ENCODE data around the gene EPHB2.

Gene EPHB2

GRCh38 chr1:22878626-22879025 is 168.0 kb downstream of the EPHB2 start:
- no peaks in the 10 kb centered on the region for H3K4me1 ChIP-seq (ENCODE audit: control insufficient read depth, insufficient read depth, low read length)
- H3K9me3 ChIP-seq (ENCODE audit: control insufficient read depth, insufficient read depth, low read length) = no peaks in the 10 kb centered on the region
- H3K4me3 ChIP-seq (ENCODE audit: low read depth, low read length) = no peak overlapping the region
- no peaks in the 10 kb centered on the region for H3K36me3 ChIP-seq (ENCODE audit: control insufficient read depth, insufficient read depth, low read length)
- H3K27me3 ChIP-seq (ENCODE audit: control insufficient read depth, insufficient read depth, low read length) = no peaks in the 10 kb centered on the region
- H3K9ac ChIP-seq (ENCODE audit: low read depth, low read length) = no peak overlapping the region

DNA sequence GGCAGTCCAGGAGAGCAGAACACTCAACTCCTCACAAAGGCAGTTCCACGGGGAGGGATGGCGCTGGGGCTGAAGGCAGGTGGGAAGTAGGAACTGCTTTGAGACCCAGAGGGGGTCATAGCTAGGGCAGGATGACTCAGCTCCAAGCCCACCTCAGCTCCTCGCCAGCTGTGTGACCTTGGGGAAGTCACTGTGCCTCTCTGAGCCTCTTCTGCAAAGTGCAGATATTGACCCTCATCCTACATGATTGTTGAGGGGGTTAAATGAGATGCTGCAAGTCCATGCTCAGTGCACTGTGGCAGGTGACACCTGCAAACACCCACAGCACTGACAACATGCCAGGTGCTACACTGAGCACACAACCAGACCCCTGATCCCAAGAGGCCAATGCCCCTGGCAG is 168.8 kb downstream of the EPHB2 start:
- no peaks in the 10 kb centered on the region for H3K36me3 ChIP-seq (ENCODE audit: control insufficient read depth, insufficient read depth, low read length)
- H3K4me3 ChIP-seq (ENCODE audit: low read depth, low read length) = no peak overlapping the region
- no peaks in the 10 kb centered on the region for H3K27me3 ChIP-seq (ENCODE audit: control insufficient read depth, insufficient read depth, low read length)

GRCh38 chr1:22880174-22880601 is 169.5 kb downstream of the EPHB2 start:
- Histone ChIP-seq H3K9ac (ENCODE audit: low read depth, low read length) (no peak overlapping the region), H3K9me3 (ENCODE audit: control insufficient read depth, insufficient read depth, low read length) (no peaks in the 10 kb centered on the region), H3K4me3 (ENCODE audit: low read depth, low read length) (no peak overlapping the region), H3K36me3 (ENCODE audit: control insufficient read depth, insufficient read depth, low read length) (no peaks in the 10 kb centered on the region), H3K4me1 (ENCODE audit: control insufficient read depth, insufficient read depth, low read length) (no peaks in the 10 kb centered on the region), H3K27me3 (ENCODE audit: control insufficient read depth, insufficient read depth, low read length) (no peaks in the 10 kb centered on the region)

More for the DNA sequence above, 168.8 kb downstream of the EPHB2 start:
- H3K4me1 ChIP-seq (ENCODE audit: control insufficient read depth, insufficient read depth, low read length) = no peaks in the 10 kb centered on the region
- no peaks in the 10 kb centered on the region for H3K9me3 ChIP-seq (ENCODE audit: control insufficient read depth, insufficient read depth, low read length)
- H3K9ac ChIP-seq (ENCODE audit: low read depth, low read length) = no peak overlapping the region

DNA sequence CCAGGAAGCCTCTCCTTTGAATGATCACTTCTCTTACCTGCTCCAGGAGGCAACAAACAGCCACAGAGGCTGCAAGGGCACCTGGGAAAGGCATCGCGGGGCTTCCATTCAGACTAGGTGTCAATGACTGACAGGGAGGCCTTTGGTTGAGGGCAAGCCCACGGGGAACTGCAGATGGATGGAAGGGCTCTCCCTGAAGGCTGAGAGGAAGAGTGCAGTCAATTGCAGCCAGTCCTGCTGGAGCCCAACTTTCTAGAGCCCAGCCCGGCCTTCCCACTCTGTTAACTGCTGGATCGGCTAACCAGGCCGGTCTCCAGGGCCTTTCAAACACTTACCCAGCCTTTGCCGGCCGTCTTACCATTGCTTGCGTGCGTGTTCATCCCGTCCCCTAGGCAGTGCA is 172.8 kb downstream of the EPHB2 start:
- no peaks in the 10 kb centered on the region for H3K27me3 ChIP-seq (ENCODE audit: control insufficient read depth, insufficient read depth, low read length)
- no peaks in the 10 kb centered on the region for H3K4me1 ChIP-seq (ENCODE audit: control insufficient read depth, insufficient read depth, low read length)
- H3K36me3 ChIP-seq (ENCODE audit: control insufficient read depth, insufficient read depth, low read length) = no peaks in the 10 kb centered on the region
- no peak overlapping the region for H3K4me3 ChIP-seq (ENCODE audit: low read depth, low read length)
- no peak overlapping the region for H3K9ac ChIP-seq (ENCODE audit: low read depth, low read length)
- no peaks in the 10 kb centered on the region for H3K9me3 ChIP-seq (ENCODE audit: control insufficient read depth, insufficient read depth, low read length)

DNA sequence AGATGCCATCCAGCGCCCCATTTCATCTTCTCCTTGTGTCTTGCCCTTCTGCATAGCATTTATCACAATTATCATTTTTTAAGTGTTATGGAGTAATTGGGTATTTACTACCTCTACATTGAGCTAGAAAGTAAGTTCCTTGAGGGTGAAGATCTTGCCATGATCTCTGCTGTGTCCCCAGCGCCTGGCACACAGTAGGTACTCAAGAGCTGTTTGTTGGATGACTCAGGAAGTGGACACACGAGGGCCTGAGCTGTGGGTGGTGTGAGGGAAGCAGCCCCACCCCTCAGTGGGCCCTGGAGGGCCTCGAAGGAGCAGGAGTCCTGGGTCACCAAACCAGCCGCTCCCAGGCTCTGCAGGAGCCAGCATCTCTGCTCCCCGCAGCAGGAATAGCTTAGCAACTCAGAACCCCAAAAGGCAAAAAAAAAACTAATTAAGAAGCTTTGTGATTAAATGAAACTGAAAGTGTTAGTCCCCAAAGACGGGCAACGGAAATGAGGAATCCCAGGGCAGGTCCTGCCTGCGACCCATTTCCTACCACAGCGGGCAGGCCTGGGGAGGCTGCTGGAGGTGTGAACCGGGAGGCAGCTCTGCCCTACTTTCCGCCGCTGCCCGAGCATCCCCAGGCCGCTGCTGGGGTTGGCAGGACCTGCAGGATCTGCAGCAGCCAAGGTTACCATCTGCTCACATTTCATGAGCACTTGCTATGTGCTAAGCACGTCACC is 174.3 kb downstream of the EPHB2 start:
- H3K9ac ChIP-seq (ENCODE audit: low read depth, low read length) = no peak overlapping the region
- H3K27me3 ChIP-seq (ENCODE audit: control insufficient read depth, insufficient read depth, low read length) = no peaks in the 10 kb centered on the region
- no peaks in the 10 kb centered on the region for H3K36me3 ChIP-seq (ENCODE audit: control insufficient read depth, insufficient read depth, low read length)
- no peak overlapping the region for H3K4me3 ChIP-seq (ENCODE audit: low read depth, low read length)
- no peaks in the 10 kb centered on the region for H3K9me3 ChIP-seq (ENCODE audit: control insufficient read depth, insufficient read depth, low read length)
- no peaks in the 10 kb centered on the region for H3K4me1 ChIP-seq (ENCODE audit: control insufficient read depth, insufficient read depth, low read length)

DNA sequence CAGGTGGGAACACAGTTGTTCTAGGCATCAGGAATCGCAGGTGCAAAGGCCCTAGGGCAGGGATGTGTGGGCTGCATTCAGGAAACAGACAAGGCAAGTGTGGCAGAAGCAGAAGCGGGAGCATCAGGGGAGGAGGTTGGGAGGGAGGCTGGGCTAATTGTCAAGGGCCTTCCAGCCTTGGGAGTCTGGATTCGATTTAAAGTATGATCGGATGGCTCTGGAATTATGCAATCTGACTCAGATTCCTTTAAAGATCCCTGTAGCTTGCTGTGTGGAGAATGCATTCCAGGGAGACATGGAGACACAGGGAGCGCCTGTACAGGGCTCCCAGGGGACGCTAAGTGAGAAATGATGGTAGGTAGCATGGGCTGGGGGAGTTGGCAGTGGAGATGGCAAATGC is 175.6 kb downstream of the EPHB2 start:
- H3K36me3 ChIP-seq (ENCODE audit: control insufficient read depth, insufficient read depth, low read length) = no peaks in the 10 kb centered on the region
- H3K9me3 ChIP-seq (ENCODE audit: control insufficient read depth, insufficient read depth, low read length) = no peaks in the 10 kb centered on the region
- H3K4me3 ChIP-seq (ENCODE audit: low read depth, low read length) = no peak overlapping the region
- no peaks in the 10 kb centered on the region for H3K27me3 ChIP-seq (ENCODE audit: control insufficient read depth, insufficient read depth, low read length)
- no peak overlapping the region for H3K9ac ChIP-seq (ENCODE audit: low read depth, low read length)
- no peaks in the 10 kb centered on the region for H3K4me1 ChIP-seq (ENCODE audit: control insufficient read depth, insufficient read depth, low read length)

- no peak overlapping the region for H3K9ac ChIP-seq (ENCODE audit: low read depth, low read length)
- H3K36me3 ChIP-seq (ENCODE audit: control insufficient read depth, insufficient read depth, low read length) = no peaks in the 10 kb centered on the region
- H3K4me3 ChIP-seq (ENCODE audit: low read depth, low read length) = no peak overlapping the region
- no peaks in the 10 kb centered on the region for H3K4me1 ChIP-seq (ENCODE audit: control insufficient read depth, insufficient read depth, low read length)
- H3K9me3 ChIP-seq (ENCODE audit: control insufficient read depth, insufficient read depth, low read length) = no peaks in the 10 kb centered on the region
- H3K27me3 ChIP-seq (ENCODE audit: control insufficient read depth, insufficient read depth, low read length) = no peaks in the 10 kb centered on the region
Measured at GRCh38 chr1:22887491-22887890, 176.9 kb downstream of the EPHB2 start.

DNA sequence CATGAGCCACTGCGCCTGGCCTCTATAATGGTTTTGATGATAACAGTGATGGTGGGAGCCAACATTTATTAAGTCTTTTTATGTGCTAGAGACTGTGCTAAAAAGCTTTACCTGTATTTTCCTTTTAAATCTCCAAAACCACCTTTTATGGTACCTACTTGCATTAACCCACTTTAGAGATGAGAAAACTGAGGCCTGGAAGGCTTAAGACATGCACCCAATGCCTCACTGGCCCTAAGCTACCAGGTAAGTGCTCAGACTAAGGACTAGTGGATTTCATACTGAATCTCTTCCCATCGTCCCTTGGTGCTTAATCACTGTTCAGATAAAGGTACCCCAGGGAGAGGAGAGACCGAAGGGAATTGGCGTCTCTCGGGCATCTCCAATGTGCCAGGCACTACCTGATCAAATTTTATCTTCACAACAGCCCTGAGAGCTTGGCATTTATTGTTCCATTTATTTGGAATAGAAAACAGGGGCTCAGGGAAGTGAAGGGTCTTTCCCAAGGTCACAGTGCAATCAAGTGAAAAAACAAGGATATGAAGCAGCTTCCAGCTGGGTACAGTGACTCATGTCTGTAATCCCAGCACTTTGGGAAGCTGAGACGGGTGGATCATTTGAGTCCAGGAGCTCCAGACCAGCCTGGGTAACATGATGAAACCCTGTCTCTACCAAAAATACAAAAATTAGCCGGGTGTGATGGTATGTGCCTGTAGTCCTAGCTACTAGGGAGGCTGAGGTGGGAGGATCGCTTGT is 177.9 kb downstream of the EPHB2 start:
- no peaks in the 10 kb centered on the region for H3K9me3 ChIP-seq (ENCODE audit: control insufficient read depth, insufficient read depth, low read length)
- H3K27me3 ChIP-seq (ENCODE audit: control insufficient read depth, insufficient read depth, low read length) = no peaks in the 10 kb centered on the region
- H3K4me3 ChIP-seq (ENCODE audit: low read depth, low read length) = no peak overlapping the region
- no peak overlapping the region for H3K9ac ChIP-seq (ENCODE audit: low read depth, low read length)
- H3K4me1 ChIP-seq (ENCODE audit: control insufficient read depth, insufficient read depth, low read length) = no peaks in the 10 kb centered on the region
- no peaks in the 10 kb centered on the region for H3K36me3 ChIP-seq (ENCODE audit: control insufficient read depth, insufficient read depth, low read length)

DNA sequence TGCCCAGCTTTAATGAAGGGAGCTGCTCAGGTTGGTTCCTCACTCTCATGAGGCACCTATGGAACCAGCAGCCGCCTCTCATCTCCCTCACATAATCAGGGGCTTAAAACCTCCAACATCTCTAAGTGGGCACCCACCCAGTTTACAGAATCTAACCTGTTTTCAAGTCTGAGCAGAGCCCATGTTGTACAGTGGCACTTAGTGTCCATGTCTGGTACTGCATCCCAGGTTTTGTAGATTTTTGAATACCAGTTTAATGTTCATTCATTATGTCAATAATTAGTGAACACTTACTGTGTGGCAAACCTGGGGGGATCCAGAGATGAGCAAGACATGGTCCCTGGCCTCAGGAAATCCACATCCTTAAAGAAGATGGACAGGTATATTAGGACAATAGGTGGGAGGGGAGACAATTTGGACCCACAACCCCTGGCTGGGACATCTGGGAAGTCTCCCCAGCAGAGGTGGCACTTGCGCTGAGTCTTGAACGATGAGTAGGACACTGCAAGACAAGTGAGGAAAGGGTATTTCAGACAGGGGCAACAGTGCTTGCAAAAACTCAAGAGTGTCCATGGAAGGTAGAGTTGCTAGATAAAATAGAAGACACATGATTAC is 178.7 kb downstream of the EPHB2 start:
- Histone ChIP-seq H3K27me3 (ENCODE audit: control insufficient read depth, insufficient read depth, low read length) (no peaks in the 10 kb centered on the region), H3K9me3 (ENCODE audit: control insufficient read depth, insufficient read depth, low read length) (no peaks in the 10 kb centered on the region), H3K9ac (ENCODE audit: low read depth, low read length) (no peak overlapping the region), H3K36me3 (ENCODE audit: control insufficient read depth, insufficient read depth, low read length) (no peaks in the 10 kb centered on the region), H3K4me1 (ENCODE audit: control insufficient read depth, insufficient read depth, low read length) (no peaks in the 10 kb centered on the region), H3K4me3 (ENCODE audit: low read depth, low read length) (no peak overlapping the region)

- Histone ChIP-seq H3K9ac (ENCODE audit: low read depth, low read length) (no peak overlapping the region), H3K9me3 (ENCODE audit: control insufficient read depth, insufficient read depth, low read length) (no peaks in the 10 kb centered on the region), H3K4me1 (ENCODE audit: control insufficient read depth, insufficient read depth, low read length) (no peaks in the 10 kb centered on the region), H3K4me3 (ENCODE audit: low read depth, low read length) (no peak overlapping the region), H3K27me3 (ENCODE audit: control insufficient read depth, insufficient read depth, low read length) (no peaks in the 10 kb centered on the region), H3K36me3 (ENCODE audit: control insufficient read depth, insufficient read depth, low read length) (no peaks in the 10 kb centered on the region)
Measured at GRCh38 chr1:22892789-22893188, 182.2 kb downstream of the EPHB2 start.

GRCh38 chr1:22893292-22893691 is 182.7 kb downstream of the EPHB2 start:
- Histone ChIP-seq H3K9me3 (ENCODE audit: control insufficient read depth, insufficient read depth, low read length) (no peaks in the 10 kb centered on the region), H3K27me3 (ENCODE audit: control insufficient read depth, insufficient read depth, low read length) (no peaks in the 10 kb centered on the region), H3K9ac (ENCODE audit: low read depth, low read length) (no peak overlapping the region), H3K4me1 (ENCODE audit: control insufficient read depth, insufficient read depth, low read length) (no peaks in the 10 kb centered on the region), H3K36me3 (ENCODE audit: control insufficient read depth, insufficient read depth, low read length) (no peaks in the 10 kb centered on the region), H3K4me3 (ENCODE audit: low read depth, low read length) (no peak overlapping the region)

- no peak overlapping the region for H3K4me3 ChIP-seq (ENCODE audit: low read depth, low read length)
- no peaks in the 10 kb centered on the region for H3K9me3 ChIP-seq (ENCODE audit: control insufficient read depth, insufficient read depth, low read length)
Measured at GRCh38 chr1:22895357-22895756, 184.7 kb downstream of the EPHB2 start.

More at GRCh38 chr1:22895357-22895756, 184.7 kb downstream of the EPHB2 start:
- no peaks in the 10 kb centered on the region for H3K36me3 ChIP-seq (ENCODE audit: control insufficient read depth, insufficient read depth, low read length)
- H3K4me1 ChIP-seq (ENCODE audit: control insufficient read depth, insufficient read depth, low read length) = no peaks in the 10 kb centered on the region
- no peak overlapping the region for H3K9ac ChIP-seq (ENCODE audit: low read depth, low read length)
- H3K27me3 ChIP-seq (ENCODE audit: control insufficient read depth, insufficient read depth, low read length) = no peaks in the 10 kb centered on the region

Measured in iPS-15b (cell line).